ENCODE results near the gene EPHA6. TPM values are rescaled to one million over a fixed set of nuclear protein-coding genes. Genes with fewer than 3 reads are reported as not detected.

EPHA6 gene
- total RNA-seq, 4 donors from 2014 or later: 0.60 to 3.8 (median 3.0) TPM

DNA sequence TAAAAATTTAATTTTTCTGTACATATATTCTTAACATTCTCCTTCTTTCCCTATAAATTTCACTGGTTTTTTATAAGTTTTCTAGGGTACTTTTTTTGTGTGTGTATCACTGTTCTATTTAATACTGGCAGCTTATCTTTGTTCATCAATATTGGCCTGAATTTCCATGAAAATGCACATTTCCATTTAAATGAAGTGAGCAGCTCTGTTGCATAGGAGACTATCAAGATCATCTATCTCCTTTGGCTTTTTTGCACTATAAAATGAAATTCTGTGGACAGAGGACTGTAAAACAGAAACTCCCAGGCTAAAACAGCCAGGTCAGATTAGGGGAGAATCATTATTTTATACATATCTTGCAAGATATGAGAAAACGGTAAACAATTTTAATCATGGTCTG lies 673.2 kb downstream of the EPHA6 start:
- WGBS, 2 donors (ENCODE audit: low coverage in 1 of 2): 91% methylated on average over 1 of the region's 1 CpG
- no peaks in the 10 kb centered on the region for H3K36me3 ChIP-seq
- in situ Hi-C loops (cut with MboI; ENCODE audit: low pct_ligation_motif_present in 1 of 4, low pct_unique_long_range_greater_than_20kb in 1 of 4, low sequenced_read_pairs in 3 of 4) (no loop called here), intact Hi-C loops (cut with DNase I; ENCODE audit: low total_unique reads) (no loop called here)
- no peak for TF ChIP-seq POLR2AphosphoS5 (IDR thresholded peaks at IDR 0.05)
- TF ChIP-seq, protein P1, sequence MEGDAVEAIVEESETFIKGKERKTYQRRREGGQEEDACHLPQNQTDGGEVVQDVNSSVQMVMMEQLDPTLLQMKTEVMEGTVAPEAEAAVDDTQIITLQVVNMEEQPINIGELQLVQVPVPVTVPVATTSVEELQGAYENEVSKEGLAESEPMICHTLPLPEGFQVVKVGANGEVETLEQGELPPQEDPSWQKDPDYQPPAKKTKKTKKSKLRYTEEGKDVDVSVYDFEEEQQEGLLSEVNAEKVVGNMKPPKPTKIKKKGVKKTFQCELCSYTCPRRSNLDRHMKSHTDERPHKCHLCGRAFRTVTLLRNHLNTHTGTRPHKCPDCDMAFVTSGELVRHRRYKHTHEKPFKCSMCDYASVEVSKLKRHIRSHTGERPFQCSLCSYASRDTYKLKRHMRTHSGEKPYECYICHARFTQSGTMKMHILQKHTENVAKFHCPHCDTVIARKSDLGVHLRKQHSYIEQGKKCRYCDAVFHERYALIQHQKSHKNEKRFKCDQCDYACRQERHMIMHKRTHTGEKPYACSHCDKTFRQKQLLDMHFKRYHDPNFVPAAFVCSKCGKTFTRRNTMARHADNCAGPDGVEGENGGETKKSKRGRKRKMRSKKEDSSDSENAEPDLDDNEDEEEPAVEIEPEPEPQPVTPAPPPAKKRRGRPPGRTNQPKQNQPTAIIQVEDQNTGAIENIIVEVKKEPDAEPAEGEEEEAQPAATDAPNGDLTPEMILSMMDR (IDR thresholded peaks at IDR 0.05): no peak
- no peak for TF ChIP-seq POLR2A (IDR thresholded peaks at IDR 0.05)
- TF ChIP-seq EP300 (IDR thresholded peaks at IDR 0.05; ENCODE audit: low read depth): no peak
- no peak overlapping the region for H3K27ac ChIP-seq
- no peak overlapping the region for H3K4me3 ChIP-seq
- no peak for DNase-seq
- no peaks in the 10 kb centered on the region for H3K4me1 ChIP-seq
- H3K27me3 ChIP-seq: no peaks in the 10 kb centered on the region
- no peaks in the 10 kb centered on the region for H3K9me3 ChIP-seq

DNA sequence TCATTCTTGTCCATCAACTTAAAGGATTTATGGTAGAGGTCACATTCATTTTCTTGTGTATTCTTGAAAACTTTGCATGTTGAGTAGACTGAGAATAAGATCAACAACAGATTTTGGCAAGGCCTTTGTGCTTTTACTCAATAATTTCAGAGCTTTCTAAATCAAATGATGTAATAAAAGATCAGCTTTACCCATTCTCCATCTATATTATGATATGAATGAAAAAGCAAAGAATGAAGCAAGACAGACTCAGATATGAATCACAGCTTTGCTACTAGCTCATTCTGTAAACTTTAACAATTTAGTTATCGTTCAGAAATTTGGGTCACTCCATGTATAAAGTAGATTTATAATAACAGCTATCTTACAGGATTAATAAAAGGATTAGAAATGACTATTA lies 674.3 kb downstream of the EPHA6 start:
- intact Hi-C loops (cut with DNase I; ENCODE audit: low total_unique reads): no loop called here
- 77 to 100% methylated on average over 1 of the region's 1 CpG for WGBS, 2 donors (ENCODE audit: low coverage in 1 of 2)
- no peaks in the 10 kb centered on the region for H3K27me3 ChIP-seq

GRCh38 chr3:97495896-97496295 lies 681.5 kb downstream of the EPHA6 start:
- H3K4me3 ChIP-seq: no peak overlapping the region
- H3K27ac ChIP-seq: no peak overlapping the region
- no peaks in the 10 kb centered on the region for H3K9me3 ChIP-seq
- WGBS, 2 donors (ENCODE audit: low coverage in 1 of 2): 50 to 58% methylated on average over 4 to 5 of the region's 5 CpGs
- H3K4me1 ChIP-seq: no peaks in the 10 kb centered on the region
- TF ChIP-seq EP300 (IDR thresholded peaks at IDR 0.05; ENCODE audit: low read depth) (no peak), POLR2A (IDR thresholded peaks at IDR 0.05) (no peak), POLR2AphosphoS5 (IDR thresholded peaks at IDR 0.05) (no peak)
- TF ChIP-seq, protein P1 (IDR thresholded peaks at IDR 0.05): no peak
- intact Hi-C loops (cut with DNase I; ENCODE audit: low total_unique reads) (no loop called here), in situ Hi-C loops (cut with MboI; ENCODE audit: low pct_ligation_motif_present in 1 of 4, low pct_unique_long_range_greater_than_20kb in 1 of 4, low sequenced_read_pairs in 3 of 4) (no loop called here)
- no peak for DNase-seq
- H3K36me3 ChIP-seq: no peaks in the 10 kb centered on the region
- H3K27me3 ChIP-seq: no peaks in the 10 kb centered on the region

More for the DNA sequence above, 674.3 kb downstream of the EPHA6 start:
- H3K9me3 ChIP-seq: no peaks in the 10 kb centered on the region
- no peak for DNase-seq
- no peaks in the 10 kb centered on the region for H3K36me3 ChIP-seq
- TF ChIP-seq POLR2A (IDR thresholded peaks at IDR 0.05) (no peak), POLR2AphosphoS5 (IDR thresholded peaks at IDR 0.05) (no peak), EP300 (IDR thresholded peaks at IDR 0.05; ENCODE audit: low read depth) (no peak)
- TF ChIP-seq, protein P1 (IDR thresholded peaks at IDR 0.05): no peak
- H3K27ac ChIP-seq: no peak overlapping the region
- in situ Hi-C loops (cut with MboI; ENCODE audit: low pct_ligation_motif_present in 1 of 4, low pct_unique_long_range_greater_than_20kb in 1 of 4, low sequenced_read_pairs in 3 of 4): no loop called here
- no peak overlapping the region for H3K4me3 ChIP-seq
- H3K4me1 ChIP-seq: no peaks in the 10 kb centered on the region

GRCh38 chr3:97497138-97497537 lies 682.7 kb downstream of the EPHA6 start:
- no peaks in the 10 kb centered on the region for H3K36me3 ChIP-seq
- H3K4me3 ChIP-seq: no peak overlapping the region
- no peaks in the 10 kb centered on the region for H3K27me3 ChIP-seq
- intact Hi-C loops (cut with DNase I; ENCODE audit: low total_unique reads) (no loop called here), in situ Hi-C loops (cut with MboI; ENCODE audit: low pct_ligation_motif_present in 1 of 4, low pct_unique_long_range_greater_than_20kb in 1 of 4, low sequenced_read_pairs in 3 of 4) (no loop called here)
- 64 to 89% methylated on average over 1 of the region's 1 CpG for WGBS, 2 donors (ENCODE audit: low coverage in 1 of 2)
- TF ChIP-seq POLR2AphosphoS5 (IDR thresholded peaks at IDR 0.05) (no peak), EP300 (IDR thresholded peaks at IDR 0.05; ENCODE audit: low read depth) (no peak), POLR2A (IDR thresholded peaks at IDR 0.05) (no peak)
- TF ChIP-seq, protein P1 (IDR thresholded peaks at IDR 0.05): no peak
- DNase-seq: no peak
- H3K9me3 ChIP-seq: no peaks in the 10 kb centered on the region
- no peaks in the 10 kb centered on the region for H3K4me1 ChIP-seq
- no peak overlapping the region for H3K27ac ChIP-seq

All from transverse colon (tissue), 4 donors.